AG09319 (cell line): ENCODE measurements around the gene ABCB9.
"Not testable (repeated sequence)": the region's sequence is repeated elsewhere in the genome, so short reads cannot be mapped to it uniquely, and the experiment has no call there.

Experiments
- DNase-seq: peaks from one replicate; pipeline ENCODE4 v3.0.0-alpha.2; 2010; ENCODE audit warnings: low read depth; ENCODE audit errors: extremely low read depth
- CTCF ChIP-seq: IDR thresholded peaks from 2 replicates; pipeline ENCODE4 v1.5.1; 2011; ENCODE audit warnings: low read depth, mild to moderate bottlenecking, inconsistent platforms, low read length, moderate library complexity

The ABCB9 gene

GRCh38 chr12:122965851-122966742, at the start of gene ABCB9:
Gene ABCB9, minus strand, starts transcription at chr12:122966463. Its CDS starts 6,228 bp downstream, at chr12:122960235.
- DNase-seq, result peak; percentile 65
- no peak for TF ChIP-seq CTCF

GRCh38 chr12:123014473-123014872, 48.2 kb upstream of the ABCB9 start:
- not testable (repeated sequence) for DNase-seq

- TF ChIP-seq CTCF, result no peak
- no peak for DNase-seq
These were observed 47.2 kb upstream of the ABCB9 start for GRCh38 chr12:123013185-123014095.

- TF ChIP-seq CTCF, result no peak
- no peak for DNase-seq
These were observed 45.4 kb upstream of the ABCB9 start for GRCh38 chr12:123011701-123012100.

- TF ChIP-seq CTCF, result no peak
- no peak for DNase-seq
These were observed 44.4 kb upstream of the ABCB9 start for GRCh38 chr12:123010681-123011080.

GRCh38 chr12:123010110-123010509, 43.8 kb upstream of the ABCB9 start:
- TF ChIP-seq CTCF, result no peak
- DNase-seq, result no peak

- DNase-seq, result no peak
- no peak for TF ChIP-seq CTCF
These were observed 40.7 kb upstream of the ABCB9 start for GRCh38 chr12:123006977-123007376.
